HepG2 (cell line): Measurements from ENCODE around the gene AGPAT2. TPM values are rescaled to one million over a fixed set of nuclear protein-coding genes. Genes with fewer than 3 reads are reported as not detected.

ENCODE experiments used
- DNMT1 ChIP-seq: sonication (generic); formaldehyde crosslinking; IDR thresholded peaks from 2 replicates; pipeline ENCODE4 v1.5.1; 2020; ENCODE audit warnings: mild to moderate bottlenecking, missing genetic modification reagents
- EED ChIP-seq: sonication (generic); formaldehyde crosslinking; IDR thresholded peaks from 2 replicates; pipeline ENCODE4 v1.5.0; 2020; ENCODE audit warnings: mild to moderate bottlenecking, missing genetic modification reagents
- FOXK2 ChIP-seq: fragments of 450-650 bp; IDR thresholded peaks from 2 replicates; pipeline ENCODE4 v1.6.1; 2016
- KMT2A ChIP-seq: sonication (generic); formaldehyde crosslinking; IDR thresholded peaks from 2 replicates; pipeline ENCODE4 v1.4.0; 2020; ENCODE audit warnings: missing genetic modification reagents
- NCOR1 ChIP-seq: fragments of 200-600 bp; sonication (generic); IDR thresholded peaks from 2 replicates; pipeline ENCODE4 v1.7.0; 2017; ENCODE audit warnings: antibody characterized with exemption, low read length, borderline replicate concordance
- RFX3 ChIP-seq: IDR thresholded peaks from 2 replicates; pipeline ENCODE4 v1.6.1; 2016; ENCODE audit warnings: missing biosample characterization, missing genetic modification reagents
- SAP130 ChIP-seq: IDR thresholded peaks from 2 replicates; pipeline ENCODE4 v1.6.1; 2016; ENCODE audit warnings: low read depth
- YEATS4 ChIP-seq: sonication (generic); formaldehyde crosslinking; IDR thresholded peaks from 2 replicates; pipeline ENCODE4 v1.4.0; 2020; ENCODE audit warnings: missing genetic modification reagents, borderline replicate concordance
- ZNF441 ChIP-seq: sonication (generic); formaldehyde crosslinking; IDR thresholded peaks from 2 replicates; pipeline ENCODE4 v1.7.0; 2021; ENCODE audit warnings: missing genetic modification reagents, borderline replicate concordance
- polyA plus RNA-seq, 8 experiments: library from polyadenylated mRNA; depleted of rRNA in 3 of 8; stranded (reverse) in 7 of 8; unstranded in 1 of 8; fragments of >200 nt; fragmentation: Illumina TruSeq in 4 of 8; extraction: Trizol in 4 of 8; gene quantifications; 2 replicates each; pipeline versions ENCODE4 v1.2.1 to v1.2.3, GENCODE V29; 2011 to 2016; ENCODE audit warnings: low read depth in 4 of 8, missing spikeins in 1 of 8, mixed read lengths in 1 of 8; ENCODE audit not compliant: insufficient read depth in 1 of 8
- total RNA-seq, 5 experiments: library from RNA; depleted of rRNA; stranded (reverse); fragments of >200 nt; fragmentation: Illumina TruSeq; extraction: Trizol; gene quantifications; 2 replicates each; pipeline ENCODE4 v1.2.3, GENCODE V29; 2016; ENCODE audit warnings: low read depth in 1 of 5
- TF ChIP-seq, protein P1 (sequence below): sonication (generic); formaldehyde crosslinking; IDR thresholded peaks from 2 replicates; pipeline ENCODE4 v1.4.0; 2020; ENCODE audit warnings: missing genetic modification reagents
- TF ChIP-seq, protein P2 (sequence below): IDR thresholded peaks from 2 replicates; pipeline ENCODE4 v1.6.1; 2016; ENCODE audit warnings: low read depth

The AGPAT2 gene
- total and polyA plus RNA-seq, 2 of the 13 experiments (the other 11 are each of a cell fraction or from before 2014, with no cell fraction given) = 3.9 to 25.8 TPM

- TF ChIP-seq KMT2A = no peak
- TF ChIP-seq, protein P1, sequence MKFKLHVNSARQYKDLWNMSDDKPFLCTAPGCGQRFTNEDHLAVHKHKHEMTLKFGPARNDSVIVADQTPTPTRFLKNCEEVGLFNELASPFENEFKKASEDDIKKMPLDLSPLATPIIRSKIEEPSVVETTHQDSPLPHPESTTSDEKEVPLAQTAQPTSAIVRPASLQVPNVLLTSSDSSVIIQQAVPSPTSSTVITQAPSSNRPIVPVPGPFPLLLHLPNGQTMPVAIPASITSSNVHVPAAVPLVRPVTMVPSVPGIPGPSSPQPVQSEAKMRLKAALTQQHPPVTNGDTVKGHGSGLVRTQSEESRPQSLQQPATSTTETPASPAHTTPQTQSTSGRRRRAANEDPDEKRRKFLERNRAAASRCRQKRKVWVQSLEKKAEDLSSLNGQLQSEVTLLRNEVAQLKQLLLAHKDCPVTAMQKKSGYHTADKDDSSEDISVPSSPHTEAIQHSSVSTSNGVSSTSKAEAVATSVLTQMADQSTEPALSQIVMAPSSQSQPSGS (CRISPR knock-in tag) = no peak
- TF ChIP-seq, protein P2, sequence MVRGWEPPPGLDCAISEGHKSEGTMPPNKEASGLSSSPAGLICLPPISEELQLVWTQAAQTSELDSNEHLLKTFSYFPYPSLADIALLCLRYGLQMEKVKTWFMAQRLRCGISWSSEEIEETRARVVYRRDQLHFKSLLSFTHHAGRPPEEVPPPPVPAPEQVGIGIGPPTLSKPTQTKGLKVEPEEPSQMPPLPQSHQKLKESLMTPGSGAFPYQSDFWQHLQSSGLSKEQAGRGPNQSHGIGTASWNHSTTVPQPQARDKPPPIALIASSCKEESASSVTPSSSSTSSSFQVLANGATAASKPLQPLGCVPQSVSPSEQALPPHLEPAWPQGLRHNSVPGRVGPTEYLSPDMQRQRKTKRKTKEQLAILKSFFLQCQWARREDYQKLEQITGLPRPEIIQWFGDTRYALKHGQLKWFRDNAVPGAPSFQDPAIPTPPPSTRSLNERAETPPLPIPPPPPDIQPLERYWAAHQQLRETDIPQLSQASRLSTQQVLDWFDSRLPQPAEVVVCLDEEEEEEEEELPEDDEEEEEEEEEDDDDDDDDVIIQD = no peak
- TF ChIP-seq DNMT1 (CRISPR knock-in tag) = no peak
- TF ChIP-seq EED (CRISPR knock-in tag) = no peak
- TF ChIP-seq SAP130 (CRISPR knock-in tag) = no peak
- no peak for TF ChIP-seq ZNF441 (CRISPR knock-in tag)
- no peak for TF ChIP-seq FOXK2
- TF ChIP-seq NCOR1 = no peak
- TF ChIP-seq RFX3 (CRISPR knock-in tag) = no peak
- no peak for TF ChIP-seq YEATS4 (CRISPR knock-in tag)
Measured at GRCh38 chr9:136629879-136630661, 57.2 kb downstream of the AGPAT2 start (continued).
